DMS 273 (cell line): ENCODE data around the gene ACSS1.
A peak's percentile ranks its signal among the peaks of the same experiment; 100 is the strongest.

Experiments used
- DNase-seq: peaks from one replicate; lab custom pipeline; 2025; ENCODE audit not compliant: unreplicated experiment; lab: John Stamatoyannopoulos, UW

Gene ACSS1

GRCh38 chr20:25059866-25060465 is 2.0 kb upstream of the ACSS1 start:
- no peak for DNase-seq

DNA sequence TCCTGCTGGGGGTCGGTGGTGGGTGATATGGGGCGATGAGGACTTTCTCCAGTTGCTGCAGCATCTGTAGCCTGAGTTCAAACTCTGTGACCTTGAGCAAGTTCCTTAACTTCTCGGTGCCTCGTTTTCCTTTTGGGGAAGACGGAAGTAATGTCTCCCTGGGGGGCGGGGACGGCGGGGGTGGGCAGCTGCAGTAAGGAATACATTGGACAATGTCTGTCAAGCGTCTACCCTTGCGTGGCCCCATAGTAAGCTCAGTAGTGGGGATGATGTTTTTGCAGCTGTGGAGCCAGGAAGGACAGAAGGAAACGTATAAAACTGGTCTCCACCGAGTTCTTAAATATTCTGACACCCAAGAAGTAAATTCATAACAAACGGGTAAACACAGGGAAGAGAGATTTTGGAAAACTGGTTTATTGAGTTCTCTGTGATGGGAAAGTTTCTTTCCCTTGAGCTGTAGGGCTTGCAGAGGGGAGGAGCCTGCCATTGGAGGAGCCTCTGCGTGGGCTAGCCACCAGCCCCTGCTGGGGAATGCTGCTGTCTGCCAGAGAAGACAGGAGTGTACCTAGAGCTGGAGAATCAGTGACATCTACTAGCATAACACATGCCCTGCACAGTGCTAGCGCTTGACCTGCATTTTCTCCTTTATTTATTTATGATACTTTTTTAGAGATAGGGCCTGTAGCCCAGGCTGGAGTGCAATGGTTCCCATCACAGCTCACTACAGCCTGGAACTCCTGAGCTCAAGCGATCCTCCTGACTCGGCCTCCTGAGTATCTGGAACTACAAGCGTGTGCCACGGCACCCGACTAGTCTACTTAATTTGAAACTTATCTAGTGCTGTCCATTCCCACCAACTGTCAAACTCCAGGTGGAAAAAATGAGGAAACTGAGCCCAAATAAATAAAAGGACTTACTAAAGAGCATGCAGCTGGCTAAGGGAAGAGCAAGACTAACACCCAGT is 1.2 kb upstream of the ACSS1 start:
- peak; percentile 37 for DNase-seq

DNA sequence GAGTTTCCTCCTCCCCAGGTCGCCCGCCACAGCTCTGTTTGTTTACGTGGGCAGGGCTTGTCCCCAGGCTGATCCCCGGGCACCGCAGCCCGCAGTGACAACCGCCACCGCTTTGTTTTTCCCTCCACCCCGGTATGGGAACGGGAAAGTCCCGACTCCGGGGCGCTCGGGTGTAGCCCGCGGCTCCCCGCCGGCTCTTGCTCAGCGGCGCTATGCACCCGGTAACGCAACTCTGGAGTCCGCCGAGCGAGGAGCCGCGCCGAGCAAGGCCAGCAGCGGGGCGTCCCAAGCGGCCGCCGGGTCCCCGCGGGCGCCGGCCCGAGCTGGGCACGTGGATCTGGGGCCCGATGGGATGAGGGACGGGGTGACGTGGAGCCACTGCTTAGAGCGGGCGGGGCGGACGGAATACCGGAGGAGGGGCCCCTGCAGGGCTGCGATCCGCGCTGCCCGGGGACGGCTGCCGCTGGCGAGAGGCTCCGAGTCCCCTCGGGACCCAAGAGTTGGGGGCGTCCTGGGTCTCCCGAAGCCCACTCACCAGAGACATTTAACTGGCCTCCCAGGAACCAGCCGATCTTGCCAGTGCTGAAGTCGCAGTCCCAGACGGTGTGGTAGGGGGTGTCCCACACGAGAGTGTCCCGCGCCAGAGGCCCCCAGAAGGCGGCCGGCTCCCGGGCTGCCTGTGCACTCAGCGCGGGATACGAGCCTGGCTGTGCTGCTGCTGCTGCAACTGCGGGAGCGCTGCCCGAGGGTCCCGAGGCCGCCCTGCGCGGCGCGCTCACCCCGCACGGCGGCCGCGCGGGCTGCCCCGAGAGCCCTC is 497 bp downstream of the ACSS1 start:
- peak; percentile 72 for DNase-seq

DNA sequence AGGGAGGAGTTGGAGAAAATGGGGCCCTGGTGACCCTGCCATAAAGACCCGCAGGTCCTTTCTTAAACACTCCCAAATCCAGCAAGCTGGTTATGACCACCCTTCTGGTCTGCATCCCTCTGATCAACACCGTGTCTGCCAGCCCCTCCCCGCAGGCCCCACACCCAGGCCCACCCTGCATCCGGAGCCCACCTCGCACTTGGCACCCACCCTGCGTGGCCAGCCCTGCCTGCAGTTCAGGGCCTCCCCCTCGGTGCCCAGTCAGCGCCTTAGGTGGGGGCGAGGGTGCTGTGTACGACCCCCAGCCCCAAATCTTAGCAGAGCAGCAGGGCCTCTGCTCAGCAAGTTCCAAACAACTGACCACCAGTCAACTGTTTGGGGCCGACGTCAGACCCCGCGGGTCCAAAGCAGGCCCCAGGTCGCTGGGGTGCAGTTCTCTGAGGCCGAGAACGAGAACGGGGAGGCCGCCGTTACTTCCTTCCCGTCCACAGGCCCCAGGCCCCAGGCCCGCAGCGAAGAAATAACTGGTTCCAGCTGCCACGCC is 1.2 kb downstream of the ACSS1 start:
- DNase-seq, result no peak

GRCh38 chr20:25055711-25056495 is 2.0 kb downstream of the ACSS1 start:
- DNase-seq, result no peak

DNA sequence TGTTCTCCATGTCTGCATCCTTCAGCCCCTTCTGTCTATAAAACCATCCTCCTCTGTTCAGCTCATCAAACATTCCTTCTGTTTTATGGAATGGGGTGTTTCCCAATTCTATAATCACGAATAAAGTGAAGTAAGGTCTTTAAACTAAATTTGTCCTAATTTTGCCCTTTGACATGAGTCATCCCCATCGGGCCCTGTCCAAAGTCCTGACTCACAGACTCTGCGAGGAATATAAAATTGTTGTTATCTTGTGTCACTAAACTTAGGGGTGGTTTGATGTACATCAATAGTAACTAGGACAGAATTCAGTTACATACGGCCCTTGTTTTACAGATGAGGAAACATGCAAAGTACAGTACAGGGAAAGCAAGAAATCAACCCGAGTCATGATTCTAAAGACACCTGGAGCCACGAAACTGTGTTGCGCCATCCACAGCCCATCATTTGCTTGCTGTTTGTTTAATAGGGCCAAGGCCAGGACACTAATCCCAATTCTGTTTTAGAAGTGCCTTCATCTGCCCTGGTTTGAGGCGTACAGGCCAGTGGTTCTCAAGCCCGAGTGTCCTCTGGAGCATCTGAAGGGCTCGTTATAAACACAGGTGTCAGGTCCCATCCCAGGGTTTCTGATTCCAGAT is 2.8 kb downstream of the ACSS1 start:
- no peak for DNase-seq

DNA sequence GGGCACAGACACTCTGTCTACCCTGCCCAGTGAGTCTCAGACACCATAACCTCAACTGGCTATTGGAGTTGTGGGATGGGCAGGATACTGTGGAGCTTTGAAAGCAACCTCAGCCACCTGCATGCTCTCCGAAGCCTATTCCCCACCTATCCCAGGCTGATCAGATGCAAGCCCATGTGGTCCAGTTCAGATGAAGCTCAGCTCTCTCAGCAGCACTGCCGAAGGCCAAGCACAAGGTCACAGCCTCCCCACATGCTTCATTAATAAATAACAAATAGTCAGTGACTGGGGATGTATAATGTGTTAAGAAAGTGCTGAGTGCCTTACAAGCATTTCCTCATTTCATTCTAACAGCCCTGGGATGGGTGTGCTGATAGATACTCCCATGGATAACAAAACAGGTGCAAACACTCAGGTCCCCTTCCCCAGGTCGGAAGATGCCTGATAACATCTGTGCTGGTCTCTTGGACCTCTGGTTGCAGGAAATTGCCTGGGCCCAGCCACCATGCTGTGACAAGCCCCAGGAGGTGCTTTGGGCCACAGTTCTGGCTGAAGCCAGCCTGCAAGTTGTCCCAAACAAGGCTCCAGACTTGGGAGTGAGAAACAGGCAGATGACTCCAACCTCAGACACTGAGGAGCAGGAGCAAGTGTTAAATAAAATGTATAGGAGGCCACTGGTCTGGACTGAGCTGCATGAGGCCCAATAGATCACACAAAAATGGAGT is 3.7 kb downstream of the ACSS1 start:
- no peak for DNase-seq

GRCh38 chr20:25053255-25054031 is 4.5 kb downstream of the ACSS1 start:
- DNase-seq, result peak; percentile 68

DNA sequence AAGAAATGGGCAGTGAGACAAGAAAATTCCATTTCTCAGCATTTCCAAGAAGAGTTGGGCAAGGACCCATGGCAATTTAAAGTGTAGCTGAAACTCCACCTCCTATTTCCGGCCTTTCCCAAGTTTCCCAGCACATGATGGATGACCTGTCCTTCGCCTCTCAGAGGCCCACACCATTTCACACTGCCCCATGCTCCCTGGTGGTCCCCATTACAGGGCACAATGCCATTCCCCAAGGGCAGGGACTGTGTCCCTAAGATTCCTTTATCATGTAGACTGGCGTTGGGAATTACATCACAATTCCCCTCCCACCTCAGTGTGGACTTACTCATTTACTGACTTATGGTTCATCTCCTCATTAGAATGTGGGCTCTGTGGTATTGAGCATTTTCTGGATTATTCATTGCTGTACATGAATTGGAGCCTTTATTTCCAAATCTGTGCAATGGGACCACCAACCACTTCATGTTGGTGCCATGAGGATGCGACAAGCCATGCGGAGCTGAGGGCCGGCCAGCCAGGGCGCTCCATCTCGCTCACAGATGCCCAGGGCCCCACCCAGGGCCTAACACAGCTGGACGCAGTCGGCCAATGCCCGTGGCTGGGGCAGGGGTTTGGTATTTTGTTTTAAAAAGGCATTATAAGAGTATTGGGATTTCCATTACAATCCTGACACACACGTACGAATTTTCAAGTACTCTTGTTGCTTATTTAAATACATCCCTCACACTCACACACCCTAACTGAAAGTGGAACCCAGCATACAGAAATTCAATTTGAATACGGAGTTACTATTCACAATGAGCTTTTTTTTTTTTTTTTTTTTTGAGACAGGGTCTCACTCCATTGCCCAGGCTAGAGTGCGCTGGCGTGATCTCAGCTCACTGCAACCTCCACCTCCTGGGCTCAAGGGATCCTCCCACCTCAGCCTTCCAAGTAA is 5.4 kb downstream of the ACSS1 start:
- no peak for DNase-seq

DNA sequence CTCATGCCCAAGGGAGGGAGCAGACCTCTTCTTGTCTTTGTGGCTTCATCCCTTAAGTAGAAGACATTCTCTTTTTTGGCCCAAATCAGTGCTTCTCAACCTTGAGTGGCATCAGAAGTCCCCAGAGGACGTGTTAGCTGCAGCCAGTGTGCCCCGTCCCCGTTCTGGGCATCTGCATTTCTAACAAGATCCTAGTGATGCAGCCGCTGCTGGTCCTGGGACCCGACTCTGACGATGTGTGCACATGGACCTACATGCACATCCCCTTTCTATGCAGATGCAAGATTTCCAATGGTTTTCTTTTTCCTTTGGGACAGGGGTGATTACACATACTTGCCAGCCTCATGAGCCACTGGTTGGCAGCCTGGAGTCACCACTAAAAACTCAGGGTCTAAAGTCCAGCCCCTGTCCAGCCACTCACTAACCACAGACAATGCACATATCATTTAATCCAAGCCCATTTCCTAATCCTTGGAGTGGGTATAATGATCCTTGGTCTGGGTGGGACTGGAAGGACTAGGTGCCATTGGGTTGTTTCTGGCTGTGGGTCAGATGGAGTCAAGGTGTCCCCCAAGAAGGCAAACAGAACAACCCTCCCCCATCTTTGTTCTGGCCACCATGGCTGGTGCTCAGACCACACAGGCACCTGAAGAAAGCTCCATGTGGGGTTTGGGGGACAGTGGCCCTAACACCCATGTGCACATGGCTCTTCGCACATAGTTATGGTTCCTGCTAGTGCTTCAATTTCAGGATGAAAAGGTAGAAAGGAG is 6.4 kb downstream of the ACSS1 start:
- no peak for DNase-seq

- DNase-seq, result no peak
These were observed 7.2 kb downstream of the ACSS1 start for GRCh38 chr20:25050501-25051350.

DNA sequence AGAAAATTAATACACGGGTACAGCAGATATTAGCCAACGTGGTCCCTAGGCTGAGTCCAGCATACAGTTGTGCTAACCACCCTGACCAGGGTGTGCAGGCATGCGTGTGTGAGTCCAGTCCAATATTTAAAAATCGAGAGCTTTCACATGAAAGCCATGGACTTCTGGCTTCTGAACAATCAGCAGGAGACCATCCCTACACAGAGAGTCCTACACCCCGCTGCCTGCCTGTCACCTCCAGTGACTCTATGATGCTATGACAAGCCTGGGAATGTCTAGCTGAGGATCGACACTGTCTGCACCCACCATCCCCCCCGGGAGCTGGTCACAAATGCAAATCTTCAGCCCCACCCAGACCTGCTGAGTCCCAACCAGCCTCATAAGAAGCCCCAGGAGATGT is 7.9 kb downstream of the ACSS1 start:
- DNase-seq, result no peak

- no peak for DNase-seq
These were observed 8.5 kb downstream of the ACSS1 start for GRCh38 chr20:25049261-25050060.

DNA sequence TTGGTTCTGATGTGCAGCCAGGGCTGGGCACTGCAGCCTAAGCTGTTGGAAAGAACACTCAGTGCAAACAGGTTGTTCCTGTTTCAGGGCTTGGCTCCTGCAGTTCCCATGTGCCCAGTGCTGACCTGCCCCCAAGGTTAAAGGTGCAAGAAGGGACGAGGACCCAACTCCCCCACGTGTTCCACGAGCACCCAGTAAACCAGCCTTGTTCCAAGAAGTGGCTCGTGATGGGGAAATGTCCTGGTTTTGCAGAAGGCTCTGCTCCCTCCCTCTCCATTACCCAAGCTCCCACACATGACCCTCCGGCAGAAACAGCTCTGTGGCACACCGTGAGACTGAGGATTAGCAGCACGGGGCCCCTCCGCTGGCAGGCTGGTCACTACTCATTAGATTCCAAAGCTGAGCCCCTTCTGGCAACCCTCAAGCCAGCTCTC is 9.4 kb downstream of the ACSS1 start:
- DNase-seq, result no peak

DNA sequence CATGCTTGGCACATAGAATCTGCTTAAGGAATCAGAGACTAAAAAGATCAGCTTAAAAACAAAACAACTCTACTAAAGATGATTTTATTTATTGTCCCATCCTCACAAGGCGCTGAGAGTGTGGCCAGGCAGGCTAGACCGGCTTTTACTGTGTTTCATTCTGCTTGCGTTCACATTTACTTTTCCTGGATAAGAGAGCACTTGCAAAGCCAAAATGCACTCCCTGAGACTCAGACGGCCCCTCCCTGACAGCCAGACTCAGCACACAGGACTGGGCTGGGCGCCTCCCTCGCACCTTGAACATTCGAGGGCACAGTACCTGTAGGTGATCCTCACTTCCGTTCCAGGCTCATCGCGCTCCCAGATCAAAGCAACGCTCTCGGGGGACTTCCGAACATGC is 10.2 kb downstream of the ACSS1 start:
- DNase-seq, result no peak
